Fibroblast of pulmonary artery (primary cell): ENCODE results near the gene TMCO1.
"Not testable (repeated sequence)": the region's sequence is repeated elsewhere in the genome, so short reads cannot be mapped to it uniquely, and the experiment has no call there.

Experiments
- DNase-seq: peaks from one replicate; pipeline ENCODE4 v3.0.0-alpha.2; 2010; ENCODE audit warnings: low read depth
- H3K4me3 ChIP-seq: replicated peaks from 2 replicates; pipeline ENCODE4 v1.5.1; 2011; ENCODE audit warnings: low read depth, mild to moderate bottlenecking, control low read depth, low read length, moderate library complexity
- TF ChIP-seq, protein P1 (sequence below): IDR thresholded peaks from 2 replicates; pipeline ENCODE4 v1.5.1; 2011; ENCODE audit warnings: mild to moderate bottlenecking, control low read depth, low read length, inconsistent platforms; ENCODE audit errors: missing control alignments

TMCO1 gene

DNA sequence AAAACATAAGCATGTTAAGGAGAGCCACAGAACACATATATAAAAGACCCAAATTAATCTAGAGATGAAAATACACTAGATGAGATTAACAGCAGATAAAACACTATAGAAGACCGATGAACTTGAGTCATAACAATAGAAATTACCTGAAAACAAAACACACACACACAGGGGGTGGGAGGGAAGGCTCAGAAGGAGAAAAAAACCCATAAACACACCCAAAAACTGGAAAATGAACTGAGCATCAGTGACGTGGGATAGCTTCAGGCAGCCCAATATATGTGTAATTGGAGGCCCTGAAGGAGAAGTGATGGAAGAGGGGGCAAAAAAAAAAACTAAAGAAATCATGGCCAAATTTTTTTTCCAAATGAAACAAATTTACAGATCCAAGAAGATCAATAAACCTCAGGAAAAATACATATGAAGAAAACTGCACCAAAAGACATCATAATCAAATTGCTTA, 81.7 kb downstream of the TMCO1 start:
- DNase-seq, result no peak
- TF ChIP-seq, protein P1, sequence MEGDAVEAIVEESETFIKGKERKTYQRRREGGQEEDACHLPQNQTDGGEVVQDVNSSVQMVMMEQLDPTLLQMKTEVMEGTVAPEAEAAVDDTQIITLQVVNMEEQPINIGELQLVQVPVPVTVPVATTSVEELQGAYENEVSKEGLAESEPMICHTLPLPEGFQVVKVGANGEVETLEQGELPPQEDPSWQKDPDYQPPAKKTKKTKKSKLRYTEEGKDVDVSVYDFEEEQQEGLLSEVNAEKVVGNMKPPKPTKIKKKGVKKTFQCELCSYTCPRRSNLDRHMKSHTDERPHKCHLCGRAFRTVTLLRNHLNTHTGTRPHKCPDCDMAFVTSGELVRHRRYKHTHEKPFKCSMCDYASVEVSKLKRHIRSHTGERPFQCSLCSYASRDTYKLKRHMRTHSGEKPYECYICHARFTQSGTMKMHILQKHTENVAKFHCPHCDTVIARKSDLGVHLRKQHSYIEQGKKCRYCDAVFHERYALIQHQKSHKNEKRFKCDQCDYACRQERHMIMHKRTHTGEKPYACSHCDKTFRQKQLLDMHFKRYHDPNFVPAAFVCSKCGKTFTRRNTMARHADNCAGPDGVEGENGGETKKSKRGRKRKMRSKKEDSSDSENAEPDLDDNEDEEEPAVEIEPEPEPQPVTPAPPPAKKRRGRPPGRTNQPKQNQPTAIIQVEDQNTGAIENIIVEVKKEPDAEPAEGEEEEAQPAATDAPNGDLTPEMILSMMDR, result no peak
- no peak overlapping the region for H3K4me3 ChIP-seq

DNA sequence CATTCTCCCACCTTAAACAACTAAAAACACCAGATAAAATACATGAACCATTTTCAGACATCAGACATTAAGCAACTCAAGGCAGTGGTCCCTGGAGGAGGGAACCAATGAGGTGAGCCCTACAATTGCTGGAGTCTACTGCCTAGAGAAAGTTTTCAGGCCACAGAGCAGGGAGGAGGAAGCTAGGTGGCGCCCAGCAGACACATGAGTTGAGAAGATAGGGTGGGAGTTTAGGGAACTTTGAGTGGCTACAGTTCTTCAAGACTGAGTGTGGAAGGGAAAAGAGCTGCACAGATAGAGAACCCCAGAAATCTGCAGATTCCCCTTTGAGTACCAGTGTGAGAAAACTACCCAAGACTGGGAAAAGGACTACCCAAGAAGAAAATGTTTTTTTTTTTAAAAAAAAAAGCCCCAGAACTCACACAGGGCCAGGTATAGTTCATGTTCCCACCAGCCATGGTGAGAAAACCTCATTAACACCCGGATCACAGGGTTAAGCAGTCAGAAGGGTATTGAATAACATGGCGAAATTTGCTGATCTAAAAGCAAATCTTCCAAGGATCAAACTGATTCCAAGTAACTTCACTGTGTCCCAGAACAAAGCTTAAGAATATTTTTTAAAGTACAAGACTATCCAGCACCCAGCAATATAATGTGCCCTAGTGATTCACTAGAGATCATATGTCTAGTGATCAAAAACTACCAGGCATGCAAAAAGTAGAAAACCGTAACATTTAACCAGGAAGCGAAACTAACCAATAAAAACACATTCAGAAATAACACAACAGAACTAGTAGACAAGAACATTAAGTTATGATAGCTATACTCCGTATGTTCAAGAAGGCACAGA, 82.3 kb downstream of the TMCO1 start:
- no peak overlapping the region for H3K4me3 ChIP-seq
- DNase-seq, result no peak
- TF ChIP-seq, protein P1, result no peak

DNA sequence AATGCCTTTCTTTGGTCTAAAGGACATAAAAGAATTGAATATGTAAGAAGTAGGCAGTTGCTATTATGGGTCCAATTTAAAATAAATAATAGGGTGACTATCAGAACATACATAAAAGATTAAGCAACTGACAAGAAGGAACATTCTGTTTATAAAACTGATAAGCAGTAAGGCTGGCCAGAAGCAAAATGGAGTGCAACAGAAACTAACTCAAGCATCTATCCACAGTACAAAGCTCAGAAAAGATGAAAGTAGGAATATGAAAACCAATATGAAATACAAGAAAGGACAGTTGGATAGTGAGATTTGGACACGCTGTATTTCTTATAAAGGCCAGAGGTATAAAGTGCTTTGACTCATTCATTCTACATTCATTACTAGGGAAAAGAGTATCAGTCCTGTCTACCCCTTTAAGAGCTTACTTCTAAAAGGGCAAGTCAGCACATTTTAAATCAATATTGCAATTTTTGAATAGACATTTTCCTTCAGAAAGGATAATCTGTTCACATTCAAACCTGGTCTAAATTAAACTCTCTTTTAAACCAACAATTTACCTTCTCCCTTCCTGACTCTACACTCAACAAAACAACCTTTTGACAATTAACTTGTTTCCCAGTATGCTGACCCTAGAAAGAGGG, 84.7 kb downstream of the TMCO1 start:
- TF ChIP-seq, protein P1, result no peak
- no peak overlapping the region for H3K4me3 ChIP-seq
- DNase-seq, result no peak

DNA sequence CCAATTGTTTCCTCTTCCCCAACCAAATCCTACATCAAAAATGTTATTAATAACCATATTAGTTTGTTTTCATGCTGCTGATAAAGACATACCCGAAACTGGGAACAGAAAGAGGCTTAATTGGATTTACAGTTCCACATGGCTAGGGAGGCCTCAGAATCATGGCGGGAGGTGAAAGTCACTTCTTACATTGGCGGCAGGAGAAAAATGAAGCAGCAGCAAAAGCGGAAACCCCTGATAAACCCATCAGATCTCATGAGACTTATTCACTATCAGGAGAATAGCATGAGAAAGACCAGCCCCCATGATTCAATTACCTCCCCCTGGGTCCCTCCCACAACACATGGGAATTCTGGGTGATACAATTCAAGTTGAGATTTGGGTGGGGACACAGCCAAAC, 87.9 kb downstream of the TMCO1 start:
- not testable (repeated sequence) for H3K4me3 ChIP-seq, DNase-seq

DNA sequence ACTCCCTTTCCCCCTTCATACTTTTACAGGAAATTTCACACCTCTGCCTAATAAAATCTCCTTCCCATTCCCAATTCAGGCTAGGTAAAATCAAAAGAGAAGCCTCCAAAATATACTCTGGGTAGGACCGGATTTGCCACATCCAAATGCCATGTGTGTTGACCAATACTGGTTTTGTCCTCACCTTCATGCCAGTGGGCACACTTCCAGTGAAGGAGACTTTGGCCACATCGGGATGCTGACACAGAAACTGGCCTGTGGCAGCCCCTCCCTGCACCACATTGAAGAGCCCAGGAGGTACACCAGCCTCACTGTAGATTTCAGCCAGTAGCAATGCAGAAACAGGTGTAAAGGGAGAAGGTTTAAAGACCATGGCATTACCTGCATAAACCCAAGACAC, 88.4 kb downstream of the TMCO1 start:
- TF ChIP-seq, protein P1, result no peak
- no peak for DNase-seq
- H3K4me3 ChIP-seq, result no peak overlapping the region

DNA sequence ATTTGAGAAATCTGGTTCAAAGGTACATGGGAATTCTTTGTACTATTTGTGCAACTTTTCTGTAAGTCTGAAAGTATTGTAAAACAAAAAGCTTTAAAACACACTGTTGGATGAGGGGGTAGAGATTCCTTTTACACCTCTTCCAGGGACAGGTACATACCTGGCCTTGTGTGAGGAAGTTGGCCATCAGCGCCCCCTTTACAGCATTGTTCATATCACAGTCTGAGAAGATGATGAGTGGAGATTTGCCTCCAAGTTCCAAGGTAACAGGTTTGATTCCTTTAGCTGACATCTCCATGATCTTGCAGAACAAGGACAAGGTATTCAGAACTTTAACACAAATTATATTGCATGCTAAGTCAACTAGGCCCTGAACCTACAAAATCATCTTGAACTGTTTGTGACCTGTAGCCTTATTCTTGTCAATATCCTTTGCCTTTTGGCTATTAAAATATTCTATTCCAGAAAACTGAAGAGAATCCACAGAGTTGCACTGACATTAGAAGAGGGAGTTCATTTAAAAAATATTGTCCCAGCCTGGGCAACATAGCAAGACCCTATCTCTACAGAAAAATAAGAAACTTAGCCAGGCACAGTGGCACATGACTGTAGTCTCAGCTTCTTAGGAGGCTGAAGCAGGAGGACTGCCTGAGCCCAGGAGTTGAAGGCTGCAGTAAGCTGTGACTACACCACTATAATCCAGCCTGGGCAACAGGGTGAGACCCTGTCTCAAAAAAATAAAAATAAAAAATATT, 89.2 kb downstream of the TMCO1 start:
- TF ChIP-seq, protein P1, result no peak
- no peak overlapping the region for H3K4me3 ChIP-seq
- no peak for DNase-seq

DNA sequence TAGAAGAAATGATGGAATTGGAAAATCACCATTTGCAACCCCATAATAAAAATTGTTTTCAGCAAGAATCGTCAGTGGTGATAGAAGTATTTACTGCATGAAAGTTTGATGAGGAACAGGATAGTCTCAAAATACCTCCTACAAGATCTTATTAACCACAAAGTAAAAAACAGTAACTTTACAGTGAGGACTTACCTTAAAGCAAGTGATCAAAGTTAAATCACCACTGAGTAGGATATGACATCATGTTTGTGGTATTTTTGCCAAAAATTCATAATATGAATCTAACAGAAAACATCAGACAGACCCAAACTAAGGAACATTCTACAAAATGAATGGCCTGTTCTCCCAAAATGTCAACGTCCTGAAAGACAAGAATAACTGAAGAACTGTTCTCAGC, 90.2 kb downstream of the TMCO1 start:
- DNase-seq, result no peak
- TF ChIP-seq, protein P1, result no peak
- H3K4me3 ChIP-seq, result no peak overlapping the region
